ENCODE data around the gene EFNA1.

- no peak for TF ChIP-seq MXI1 (IDR thresholded peaks at IDR 0.05; ENCODE audit: borderline replicate concordance, low read depth, low read length)
- TF ChIP-seq USF2 (IDR thresholded peaks at IDR 0.05; ENCODE audit: low read depth, low read length), result no peak
- TF ChIP-seq MAFK (IDR thresholded peaks at IDR 0.05; ENCODE audit: low read depth, low read length), result no peak
- no peak for TF ChIP-seq CEBPB (IDR thresholded peaks at IDR 0.05; ENCODE audit: low read depth, low read length)
- TF ChIP-seq CTCF (conservative IDR thresholded peaks at IDR 0.05; ENCODE audit: low read depth, low read length), result no peak
- no peak for TF ChIP-seq BHLHE40 (IDR thresholded peaks at IDR 0.05; ENCODE audit: low read depth, low read length)
- TF ChIP-seq POLR2A (IDR thresholded peaks at IDR 0.05; ENCODE audit: low read depth, low read length), result no peak
- TF ChIP-seq RAD21 (IDR thresholded peaks at IDR 0.05; ENCODE audit: low read length), result no peak
- no peak for TF ChIP-seq RFX5 (IDR thresholded peaks at IDR 0.05; ENCODE audit: low read depth, low read length)
- TF ChIP-seq NFE2L2 (IDR thresholded peaks at IDR 0.05; ENCODE audit: low read depth, low read length), result no peak
Observed at GRCh38 chr1:155116113-155116764, 11.4 kb upstream of the EFNA1 start.
